ENCODE results near the gene SYNDIG1. TPM values are rescaled to one million over a fixed set of nuclear protein-coding genes. Genes with fewer than 3 reads are reported as not detected.

Gene SYNDIG1
- total RNA-seq, 4 donors from 2014 or later: 5.1 to 15.9 (median 14.3) TPM

GRCh38 chr20:24633026-24633425 lies 163.6 kb downstream of the SYNDIG1 start:
- H3K27ac ChIP-seq: no peak overlapping the region
- TF ChIP-seq POLR2A (IDR thresholded peaks at IDR 0.05): no peak
- TF ChIP-seq EP300 (IDR thresholded peaks at IDR 0.05): no peak
- no peak for TF ChIP-seq CTCF (IDR thresholded peaks at IDR 0.05)
- H3K27me3 ChIP-seq: no peaks in the 10 kb centered on the region
- H3K4me1 ChIP-seq: no peaks in the 10 kb centered on the region
- no peaks in the 10 kb centered on the region for H3K9me3 ChIP-seq
- no peak overlapping the region for H3K4me3 ChIP-seq
- WGBS, 2 donors: 73 to 75% methylated on average over 12 of the region's 12 CpGs
- no peaks in the 10 kb centered on the region for H3K36me3 ChIP-seq
- DNase-seq (ENCODE audit: low spot score in 2 of 2): no peak

- no peak for DNase-seq (ENCODE audit: low spot score in 2 of 2)
- Histone ChIP-seq H3K9me3 (no peaks in the 10 kb centered on the region), H3K27me3 (no peaks in the 10 kb centered on the region), H3K4me3 (no peak overlapping the region), H3K4me1 (no peaks in the 10 kb centered on the region), H3K27ac (no peak overlapping the region), H3K36me3 (no peaks in the 10 kb centered on the region)
- WGBS, 2 donors: 86 to 92% methylated on average over 8 to 10 of the region's 10 CpGs
- no peak for TF ChIP-seq CTCF (IDR thresholded peaks at IDR 0.05)
- TF ChIP-seq POLR2A (IDR thresholded peaks at IDR 0.05): no peak
- no peak for TF ChIP-seq EP300 (IDR thresholded peaks at IDR 0.05)
Measured at GRCh38 chr20:24633521-24633920, 164.1 kb downstream of the SYNDIG1 start.

- 59 to 70% methylated on average over 7 to 9 of the region's 9 CpGs for WGBS, 2 donors
- no peaks in the 10 kb centered on the region for H3K27me3 ChIP-seq
- H3K4me1 ChIP-seq: no peaks in the 10 kb centered on the region
- no peak for DNase-seq (ENCODE audit: low spot score in 2 of 2)
- no peaks in the 10 kb centered on the region for H3K9me3 ChIP-seq
- H3K27ac ChIP-seq: no peak overlapping the region
- no peaks in the 10 kb centered on the region for H3K36me3 ChIP-seq
- TF ChIP-seq POLR2A (IDR thresholded peaks at IDR 0.05): no peak
- no peak for TF ChIP-seq EP300 (IDR thresholded peaks at IDR 0.05)
- TF ChIP-seq CTCF (IDR thresholded peaks at IDR 0.05): no peak
- no peak overlapping the region for H3K4me3 ChIP-seq
Measured at GRCh38 chr20:24634855-24635254, 165.4 kb downstream of the SYNDIG1 start.

- Histone ChIP-seq H3K4me1 (no peaks in the 10 kb centered on the region), H3K36me3 (no peaks in the 10 kb centered on the region), H3K4me3 (no peak overlapping the region), H3K27me3 (no peaks in the 10 kb centered on the region), H3K9me3 (no peaks in the 10 kb centered on the region), H3K27ac (no peak overlapping the region)
- 68 to 82% methylated on average over 2 of the region's 2 CpGs for WGBS, 2 donors
- TF ChIP-seq CTCF (IDR thresholded peaks at IDR 0.05): no peak
- no peak for DNase-seq (ENCODE audit: low spot score in 2 of 2)
Measured at GRCh38 chr20:24636626-24637025, 167.2 kb downstream of the SYNDIG1 start.

GRCh38 chr20:24637087-24637486 lies 167.7 kb downstream of the SYNDIG1 start:
- H3K27me3 ChIP-seq: no peaks in the 10 kb centered on the region
- DNase-seq (ENCODE audit: low spot score in 2 of 2): no peak
- H3K4me3 ChIP-seq: no peak overlapping the region
- WGBS, 2 donors: 61 to 69% methylated on average over 3 to 4 of the region's 4 CpGs
- no peaks in the 10 kb centered on the region for H3K36me3 ChIP-seq
- no peak overlapping the region for H3K27ac ChIP-seq
- TF ChIP-seq POLR2A (IDR thresholded peaks at IDR 0.05): no peak
- no peak for TF ChIP-seq CTCF (IDR thresholded peaks at IDR 0.05)
- TF ChIP-seq EP300 (IDR thresholded peaks at IDR 0.05): no peak
- no peaks in the 10 kb centered on the region for H3K9me3 ChIP-seq
- no peaks in the 10 kb centered on the region for H3K4me1 ChIP-seq

Data from tibial nerve (tissue), 4 donors.